Activated CD8-positive, alpha-beta T cell treated with anti-CD3 and anti-CD28 coated beads for 36 hours (primary cell): ENCODE data around the gene ATP4A. TPM values are rescaled to one million over a fixed set of nuclear protein-coding genes. Genes with fewer than 3 reads are reported as not detected.

ENCODE experiments used
- ATAC-seq: fragments of 200-7000 bp; cut with Tn5 transposase; one replicate; pipeline ENCODE4 v1.10.0; 2021; ENCODE audit warnings: mild to moderate bottlenecking, moderate library complexity
- CTCF ChIA-PET: fragments of 350-600 bp; sonication (Branson Sonifier 250); formaldehyde crosslinking; loops from one replicate; lab custom pipeline; 2021; ENCODE audit warnings: antibody characterized with exemption; lab: Charles Lee
- POLR2A ChIA-PET: fragments of 350-600 bp; sonication (Branson Sonifier 250); formaldehyde crosslinking; loops from one replicate; lab custom pipeline; 2021; ENCODE audit warnings: antibody characterized with exemption; lab: Charles Lee
- DNase-seq: peaks from one replicate; pipeline ENCODE4 v3.0.0-alpha.2; 2020
- H3K27ac Mint-ChIP-seq: one replicate; pipeline ENCODE4 v1.8.0; 2021; ENCODE audit warnings: mild to moderate bottlenecking, mixed read lengths
- H3K27me3 Mint-ChIP-seq: one replicate; pipeline ENCODE4 v1.8.0; 2021; ENCODE audit warnings: mixed read lengths
- H3K36me3 Mint-ChIP-seq: one replicate; pipeline ENCODE4 v1.8.0; 2021; ENCODE audit warnings: low read depth, mixed read lengths
- H3K4me1 Mint-ChIP-seq: one replicate; pipeline ENCODE4 v1.8.0; 2021; ENCODE audit warnings: low read depth, mixed read lengths
- H3K4me3 Mint-ChIP-seq: one replicate; pipeline ENCODE4 v1.8.0; 2021; ENCODE audit warnings: mild to moderate bottlenecking, moderate library complexity, mixed read lengths
- H3K9me3 Mint-ChIP-seq: one replicate; pipeline ENCODE4 v1.8.0; 2021; ENCODE audit warnings: mixed read lengths
- intact Hi-C: fragments of 100-400 bp; cut with micrococcal nuclease; formaldehyde crosslinking; loops from one replicate; pipeline ENCODE4 v1.10.0; 2022
- total RNA-seq, 2 experiments: library from RNA; stranded (reverse); gene quantifications; one replicate each; pipeline ENCODE4 v1.2.3, GENCODE V29; 2021
- TF ChIP-seq, protein P1 (sequence below): fragments of 200-600 bp; IDR thresholded peaks from one replicate; pipeline ENCODE4 v1.8.0; 2022; ENCODE audit warnings: antibody characterized with exemption, mild to moderate bottlenecking

The ATP4A gene
- total RNA-seq, 2 experiments from 2014 or later, result not detected

DNA sequence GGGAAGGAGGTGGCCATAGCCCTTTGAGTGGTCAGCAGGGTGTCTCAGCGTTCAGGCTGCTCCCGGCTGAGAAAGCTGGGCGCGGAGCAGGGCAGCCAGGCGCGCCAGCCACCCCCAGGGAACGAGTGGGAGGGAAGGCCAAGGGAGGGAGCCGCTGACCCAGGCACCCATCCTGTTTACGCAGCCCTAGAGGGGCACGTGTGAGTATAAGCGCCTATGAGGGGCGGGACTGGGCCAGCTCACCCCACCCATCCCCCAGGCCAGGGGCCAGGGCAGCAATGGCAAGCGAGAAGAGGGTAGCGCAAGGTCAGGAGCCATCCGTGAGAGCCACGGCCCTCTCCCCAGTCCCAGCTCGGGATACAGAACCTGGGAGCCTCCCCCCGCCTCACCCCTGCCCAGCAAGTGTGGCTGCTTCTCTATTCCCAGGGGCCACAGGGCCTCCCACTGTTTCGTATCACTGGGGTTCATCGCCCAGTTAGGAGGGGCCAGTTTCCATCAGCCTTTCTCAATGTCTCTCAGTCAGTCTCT lies 49.1 kb downstream of the ATP4A start:
- intact Hi-C loops, result no loop called here
- DNase-seq (no peak), ATAC-seq (no peak)
- H3K9me3 Mint-ChIP-seq, result no peaks in the 10 kb centered on the region
- H3K36me3 Mint-ChIP-seq, result no peaks in the 10 kb centered on the region
- TF ChIP-seq, protein P1, sequence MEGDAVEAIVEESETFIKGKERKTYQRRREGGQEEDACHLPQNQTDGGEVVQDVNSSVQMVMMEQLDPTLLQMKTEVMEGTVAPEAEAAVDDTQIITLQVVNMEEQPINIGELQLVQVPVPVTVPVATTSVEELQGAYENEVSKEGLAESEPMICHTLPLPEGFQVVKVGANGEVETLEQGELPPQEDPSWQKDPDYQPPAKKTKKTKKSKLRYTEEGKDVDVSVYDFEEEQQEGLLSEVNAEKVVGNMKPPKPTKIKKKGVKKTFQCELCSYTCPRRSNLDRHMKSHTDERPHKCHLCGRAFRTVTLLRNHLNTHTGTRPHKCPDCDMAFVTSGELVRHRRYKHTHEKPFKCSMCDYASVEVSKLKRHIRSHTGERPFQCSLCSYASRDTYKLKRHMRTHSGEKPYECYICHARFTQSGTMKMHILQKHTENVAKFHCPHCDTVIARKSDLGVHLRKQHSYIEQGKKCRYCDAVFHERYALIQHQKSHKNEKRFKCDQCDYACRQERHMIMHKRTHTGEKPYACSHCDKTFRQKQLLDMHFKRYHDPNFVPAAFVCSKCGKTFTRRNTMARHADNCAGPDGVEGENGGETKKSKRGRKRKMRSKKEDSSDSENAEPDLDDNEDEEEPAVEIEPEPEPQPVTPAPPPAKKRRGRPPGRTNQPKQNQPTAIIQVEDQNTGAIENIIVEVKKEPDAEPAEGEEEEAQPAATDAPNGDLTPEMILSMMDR, result no peak
- CTCF ChIA-PET, result interaction anchor here (0.7 to 2.4 kb wide), 5 partner anchors 19 to 78 kb away, joined by 3 to 7 read pairs (median 3); no protein-coding TSS in a partner anchor
- H3K27me3 Mint-ChIP-seq, result peaks cover 25% of the 10 kb centered on the region
- peaks cover 12% of the 10 kb centered on the region for H3K4me1 Mint-ChIP-seq
- H3K4me3 Mint-ChIP-seq, result no peak overlapping the region
- no peak overlapping the region for H3K27ac Mint-ChIP-seq
- POLR2A ChIA-PET, result no interaction called here

DNA sequence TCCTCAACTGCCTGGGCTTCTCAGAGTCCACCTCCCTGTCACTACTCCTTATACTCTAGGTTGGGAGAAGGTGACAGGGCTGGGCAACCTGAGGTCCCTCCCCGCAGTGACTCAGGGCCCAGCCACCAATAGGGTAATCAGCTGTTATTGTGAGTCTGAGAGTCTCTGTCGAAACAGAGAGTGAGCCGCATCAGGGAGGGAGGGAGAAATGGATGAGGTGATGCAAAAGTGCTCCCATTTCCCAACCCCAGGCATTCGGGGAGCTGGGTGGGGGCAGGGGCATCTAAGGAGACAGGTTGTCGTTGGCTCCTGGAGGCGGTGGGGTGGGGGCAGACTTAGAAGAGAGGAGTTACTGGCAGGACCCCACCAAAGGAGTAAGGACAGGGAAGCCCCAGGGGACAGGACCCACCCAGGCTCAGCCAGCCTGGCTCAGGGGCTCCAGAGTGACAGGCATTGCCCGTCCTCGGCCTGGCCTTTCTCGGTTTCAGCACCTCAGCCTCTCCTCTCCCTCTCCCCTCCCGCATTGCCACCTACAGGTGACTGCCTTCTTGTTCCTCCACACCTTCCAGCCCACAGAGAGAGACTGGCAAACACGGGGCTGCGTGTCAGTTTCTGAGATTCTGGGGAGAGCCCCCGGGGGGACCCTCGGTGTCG lies 49.7 kb downstream of the ATP4A start, which contains the start of gene DMKN:
DMKN (minus strand) TSS at position 22 of the 654 bp plus-strand sequence. CDS start 174 bp downstream, outside the sequence.
- H3K4me3 Mint-ChIP-seq, result no peak within 1 kb of the TSS
- CTCF ChIA-PET, result interaction anchor here (0.7 to 2.4 kb wide), 5 partner anchors 19 to 79 kb away, joined by 3 to 7 read pairs (median 3); no protein-coding TSS in a partner anchor
- H3K4me1 Mint-ChIP-seq, result peaks cover 14% of the 10 kb centered on the region
- H3K9me3 Mint-ChIP-seq, result no peaks in the 10 kb centered on the region
- no peak within 1 kb of the TSS for H3K27ac Mint-ChIP-seq
- POLR2A ChIA-PET, result no interaction called here
- no peaks in the 10 kb centered on the region for H3K36me3 Mint-ChIP-seq
- intact Hi-C loops, result no loop called here
- peaks cover 27% of the 10 kb centered on the region for H3K27me3 Mint-ChIP-seq
- no peak for ATAC-seq
- DNase-seq, result no peak
- TF ChIP-seq, protein P1, result no peak

GRCh38 chr19:35512831-35513627 lies 50.4 kb downstream of the ATP4A start:
- DNase-seq, result no peak
- H3K9me3 Mint-ChIP-seq, result no peaks in the 10 kb centered on the region
- peaks cover 27% of the 10 kb centered on the region for H3K27me3 Mint-ChIP-seq
- no peaks in the 10 kb centered on the region for H3K36me3 Mint-ChIP-seq
- H3K4me3 Mint-ChIP-seq, result no peak overlapping the region
- ChIA-PET POLR2A (no interaction called here), CTCF (no interaction called here)
- ATAC-seq, result no peak
- TF ChIP-seq, protein P1, result no peak
- peaks cover 14% of the 10 kb centered on the region for H3K4me1 Mint-ChIP-seq
- intact Hi-C loops, result no loop called here
- H3K27ac Mint-ChIP-seq, result no peak overlapping the region

DNA sequence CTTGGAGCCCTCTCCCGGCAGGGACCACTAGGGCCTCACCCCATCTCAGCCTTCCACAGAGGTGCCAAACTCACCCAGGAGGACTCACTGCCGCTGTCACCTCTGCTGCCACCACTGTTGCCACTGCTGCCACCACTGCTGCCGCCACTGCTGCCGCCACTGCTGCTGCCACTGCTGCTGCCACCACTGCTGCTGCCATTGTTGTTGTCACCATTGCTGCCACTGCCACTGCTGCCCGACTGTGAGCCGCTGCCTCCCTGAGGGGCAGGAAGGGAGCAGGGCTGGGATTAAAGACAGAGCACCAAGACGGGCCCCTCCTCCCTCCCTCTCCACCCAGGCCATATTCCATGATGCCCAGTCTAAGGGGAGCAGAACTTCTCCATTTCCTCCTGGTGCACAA lies 52.1 kb downstream of the ATP4A start:
- intact Hi-C loops, result loop anchor here (2.0 kb wide), 1 partner anchor 81 kb away; no protein-coding TSS in a partner anchor
- H3K27ac Mint-ChIP-seq, result no peak overlapping the region

More for the DNA sequence above, 52.1 kb downstream of the ATP4A start:
- POLR2A ChIA-PET, result no interaction called here
- Mint-ChIP-seq H3K9me3 (no peaks in the 10 kb centered on the region), H3K4me3 (no peak overlapping the region), H3K4me1 (peaks cover 14% of the 10 kb centered on the region), H3K36me3 (no peaks in the 10 kb centered on the region), H3K27me3 (peaks cover 30% of the 10 kb centered on the region)
- CTCF ChIA-PET, result interaction anchor here (0.8 to 3.8 kb wide), 19 partner anchors 9 to 162 kb away, joined by 3 to 45 read pairs (median 7); no protein-coding TSS in a partner anchor
- DNase-seq, result no peak
- ATAC-seq, result no peak
- TF ChIP-seq, protein P1, result no peak
